GM19438 (cell line): ENCODE results near the gene LYRM7.
A peak's percentile ranks its signal among the peaks of the same experiment; 100 is the strongest.
"Not testable (repeated sequence)": the region's sequence is repeated elsewhere in the genome, so short reads cannot be mapped to it uniquely, and the experiment has no call there.

Experiments
- ATAC-seq: cut with Tn5 transposase; IDR thresholded peaks from one replicate; pipeline ENCODE4 v1.9.1; 2021; ENCODE audit warnings: low read depth; ENCODE audit not compliant: unreplicated experiment

The LYRM7 gene

DNA sequence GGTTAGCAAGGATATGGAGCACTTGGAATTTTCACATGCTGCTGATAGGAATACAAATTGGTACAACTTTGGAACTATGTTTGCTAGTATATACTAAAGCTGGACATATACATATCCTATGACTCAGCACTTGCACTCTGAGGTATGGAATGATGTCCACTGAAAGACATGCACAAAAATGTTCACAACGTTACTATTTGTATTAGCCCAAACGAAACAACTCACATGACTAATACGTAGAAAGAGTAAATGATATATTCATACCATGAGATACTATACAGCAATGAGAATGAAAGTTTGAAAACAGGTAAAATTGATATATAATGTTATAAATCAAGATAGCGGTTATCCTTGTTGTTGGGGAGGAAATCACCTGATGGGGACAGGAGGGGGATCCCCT lies 47.6 kb downstream of the LYRM7 start:
- ATAC-seq: no peak

DNA sequence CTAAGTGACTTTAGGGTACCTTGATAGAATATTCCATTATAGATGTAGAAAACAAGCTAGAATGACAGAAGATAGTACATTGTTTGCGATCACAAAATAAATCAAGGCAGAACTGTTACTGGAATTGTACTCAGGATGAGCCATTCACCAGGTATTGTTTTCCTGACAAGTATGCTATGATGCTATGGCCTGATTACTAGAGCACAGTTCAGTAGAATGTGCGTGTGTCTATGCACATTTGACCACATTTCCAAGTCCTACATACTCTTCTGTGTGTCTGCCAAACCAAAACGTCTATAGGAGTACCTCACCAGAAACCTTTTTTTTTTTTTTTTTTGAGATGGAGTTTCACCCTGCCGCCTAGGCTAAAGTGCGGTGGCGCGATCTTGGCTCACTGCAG lies 49.8 kb downstream of the LYRM7 start:
- no peak for ATAC-seq

GRCh38 chr5:131221008-131221703 lies 50.4 kb downstream of the LYRM7 start:
- no peak for ATAC-seq

GRCh38 chr5:131221888-131222287 lies 51.1 kb downstream of the LYRM7 start:
- no peak for ATAC-seq

DNA sequence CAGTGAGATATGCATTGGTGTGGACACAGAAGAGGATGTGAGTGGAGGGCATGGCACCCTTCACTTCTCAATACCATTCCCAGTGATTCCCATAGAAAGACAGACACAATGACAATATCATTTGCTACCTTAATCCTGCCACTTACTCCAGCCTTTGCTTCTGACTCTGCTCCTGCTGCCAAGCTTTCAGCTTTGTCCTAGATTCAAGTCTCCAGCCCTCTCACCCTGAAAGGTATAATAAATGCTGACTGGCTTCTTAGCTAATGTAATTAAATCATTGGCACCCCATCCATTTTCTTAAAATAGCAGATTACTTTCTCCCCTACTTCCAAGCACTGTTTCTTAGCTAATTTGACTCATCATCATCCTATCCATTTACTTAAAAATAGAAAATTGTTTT lies 52.0 kb downstream of the LYRM7 start:
- ATAC-seq: no peak

GRCh38 chr5:131223751-131224386 lies 53.1 kb downstream of the LYRM7 start:
- ATAC-seq: no peak

GRCh38 chr5:131224387-131225201 lies 53.9 kb downstream of the LYRM7 start:
- peak; percentile 89 for ATAC-seq

DNA sequence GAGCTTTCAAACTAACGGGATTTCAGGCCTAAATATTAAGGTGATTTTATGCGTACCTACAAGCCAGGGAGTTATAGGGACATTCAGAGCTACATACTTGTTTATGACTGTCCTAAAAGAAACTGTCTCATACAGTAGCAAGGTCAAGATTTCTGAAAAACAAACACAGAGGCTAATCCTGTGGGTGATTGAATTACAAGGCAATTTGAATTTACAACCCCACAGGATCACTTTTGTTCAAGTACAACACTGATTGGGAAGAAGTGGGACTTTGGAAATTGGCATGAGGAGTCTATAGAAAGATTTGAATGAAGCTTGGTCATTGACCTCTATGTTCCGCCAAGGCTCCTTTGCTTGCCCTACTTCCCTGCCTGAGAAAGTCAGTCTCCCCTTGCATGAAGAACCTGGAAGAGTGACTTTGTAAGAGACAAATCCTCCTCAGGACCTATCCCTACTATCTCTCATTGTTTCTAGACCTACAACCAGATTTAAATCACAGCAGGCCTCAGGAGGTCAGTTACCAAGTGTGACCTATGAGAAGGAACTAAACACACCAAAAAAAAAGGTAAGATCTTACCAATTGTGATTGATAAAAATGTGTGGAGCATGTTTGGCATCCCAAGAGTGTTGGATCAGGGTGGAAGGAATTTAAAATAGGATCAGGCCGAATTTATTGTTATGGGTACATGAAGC lies 54.7 kb downstream of the LYRM7 start:
- ATAC-seq: no peak

DNA sequence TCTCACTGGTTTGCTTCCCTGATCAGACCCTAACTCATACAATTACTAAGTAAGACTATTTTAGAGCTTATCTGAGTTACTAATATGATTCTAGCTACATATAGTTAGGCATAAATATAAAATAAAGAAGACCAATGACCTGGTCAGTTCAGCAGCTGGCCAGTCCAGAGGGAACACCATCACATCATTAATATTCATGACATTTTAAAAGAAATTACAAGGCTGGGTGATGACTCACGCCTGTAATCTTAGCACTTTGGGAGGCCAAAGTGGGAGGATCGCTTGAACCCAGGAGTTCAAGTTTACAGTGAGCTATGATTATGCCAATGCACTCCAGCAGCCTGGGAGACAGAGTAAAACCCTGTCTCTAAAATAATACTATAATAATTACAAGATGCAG lies 56.2 kb downstream of the LYRM7 start:
- ATAC-seq: no peak

- ATAC-seq: no peak
These were observed 57.9 kb downstream of the LYRM7 start for GRCh38 chr5:131228646-131229045.

DNA sequence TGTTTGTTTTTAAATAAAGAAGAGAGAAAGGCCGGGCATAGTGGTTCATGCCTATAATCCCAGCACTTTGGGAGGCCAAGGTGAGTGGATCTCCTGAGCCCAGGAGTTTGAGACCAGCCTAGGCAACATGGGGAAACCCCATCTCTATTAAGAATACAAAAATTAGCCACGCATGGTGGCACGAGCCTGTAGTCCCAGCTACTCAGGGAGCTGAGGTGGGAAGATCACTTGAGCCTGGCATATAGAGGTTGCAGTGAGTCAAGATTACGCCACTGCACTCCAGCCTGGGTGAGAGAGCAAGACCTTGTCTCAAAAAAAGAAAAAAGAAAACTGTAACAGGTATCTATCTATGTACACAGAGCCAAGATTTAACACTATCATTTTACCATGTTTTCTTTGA lies 58.9 kb downstream of the LYRM7 start:
- no peak for ATAC-seq

DNA sequence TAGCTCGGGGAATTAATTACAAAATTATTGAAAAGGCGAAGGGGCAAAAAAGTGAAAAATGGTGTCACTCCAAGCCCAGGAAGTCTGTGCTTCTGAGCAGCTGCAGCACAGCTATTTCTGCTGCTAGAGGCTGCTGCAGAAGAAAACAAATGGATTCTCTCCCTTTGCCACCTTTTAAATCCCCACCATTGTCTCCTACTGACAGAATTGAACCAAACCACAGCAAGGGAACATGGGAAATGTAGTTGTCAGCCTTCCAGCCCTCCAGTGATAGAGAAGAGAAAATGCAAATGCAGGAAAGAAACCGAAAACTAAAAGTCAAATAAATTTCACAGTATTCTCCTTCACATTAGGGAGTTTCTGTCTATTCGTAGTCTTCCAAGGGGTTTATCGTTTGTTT lies 59.7 kb downstream of the LYRM7 start:
- no peak for ATAC-seq

DNA sequence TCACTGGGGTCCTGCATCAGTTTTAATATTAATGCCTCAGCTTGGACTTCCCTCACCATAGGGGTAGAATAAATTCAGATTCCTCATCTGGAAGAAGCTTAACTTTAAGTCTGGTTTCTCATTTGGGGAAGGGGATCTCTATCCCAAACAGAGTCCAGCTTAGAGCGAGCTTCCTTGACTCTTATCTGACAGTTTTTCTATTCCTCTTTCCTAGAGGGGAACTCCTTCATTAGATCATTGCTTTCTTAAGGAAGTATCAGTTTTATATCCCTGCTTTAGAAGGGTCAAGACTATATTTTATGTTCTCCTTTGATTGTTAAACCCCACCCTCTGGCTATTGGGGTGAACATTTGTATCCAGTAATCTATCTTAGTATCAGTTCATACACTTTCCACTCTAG lies 68.9 kb downstream of the LYRM7 start:
- ATAC-seq: no peak

DNA sequence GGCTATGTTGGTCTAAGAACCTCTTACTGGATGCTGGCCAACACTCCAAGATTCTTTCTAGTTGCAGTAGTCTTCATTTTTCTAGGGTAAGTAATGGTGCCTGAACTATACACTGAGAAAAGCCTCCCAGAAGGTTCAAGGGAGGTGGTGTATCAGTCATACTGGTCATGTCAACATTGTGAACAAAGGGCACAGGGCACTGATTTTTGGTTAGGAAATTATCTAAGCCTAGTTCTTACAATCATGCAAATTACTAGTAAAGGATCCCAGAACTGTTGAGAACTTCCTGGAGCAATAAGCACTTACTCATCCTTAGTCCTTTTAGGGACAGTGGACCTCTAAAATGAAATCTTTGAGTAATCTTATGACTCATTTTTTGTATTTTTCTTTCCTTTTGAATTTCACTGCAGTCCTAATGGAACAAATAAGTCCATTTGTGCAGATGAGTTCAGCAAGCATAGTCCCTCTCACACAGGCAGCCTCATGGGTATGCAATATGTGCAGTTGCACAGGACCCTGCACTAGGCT lies 72.0 kb downstream of the LYRM7 start:
- no peak for ATAC-seq

DNA sequence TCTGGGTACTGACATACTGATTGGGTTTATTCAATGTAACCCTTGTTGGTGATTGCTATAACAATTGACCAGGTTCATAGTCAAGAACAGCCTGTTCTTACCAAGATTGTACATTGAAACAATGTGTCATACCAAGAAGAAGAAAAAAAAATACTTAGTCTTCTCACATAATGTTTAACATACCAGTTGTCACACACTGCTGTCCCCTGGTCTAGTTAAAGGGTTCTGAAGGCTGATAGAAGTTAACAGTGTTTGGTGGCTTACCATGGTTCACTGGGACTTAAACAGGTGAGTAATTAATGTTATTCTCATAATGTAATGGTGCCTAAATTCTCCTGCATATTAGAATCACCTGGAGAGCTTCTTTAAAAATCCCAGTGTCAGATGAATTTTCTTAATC lies 74.6 kb downstream of the LYRM7 start:
- ATAC-seq: no peak

DNA sequence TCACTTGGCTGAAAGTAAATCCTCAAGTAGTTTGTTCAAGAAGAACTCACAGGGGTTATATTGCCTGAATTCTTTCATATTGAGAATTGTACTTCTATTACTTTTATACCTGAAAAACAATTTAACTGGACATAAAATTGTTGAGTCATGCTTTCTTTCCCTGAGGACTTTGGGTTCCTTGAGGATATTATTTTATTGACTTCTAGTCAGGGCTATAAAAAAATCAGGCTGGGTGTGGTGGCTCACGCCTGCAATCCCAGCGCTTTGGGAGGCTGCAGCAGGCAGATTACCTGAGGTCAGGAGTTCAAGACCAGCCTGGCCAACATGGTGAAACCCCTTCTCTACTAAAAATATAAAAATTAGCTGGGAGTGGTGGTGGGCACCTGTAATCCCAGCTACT lies 75.2 kb downstream of the LYRM7 start:
- ATAC-seq: no peak

DNA sequence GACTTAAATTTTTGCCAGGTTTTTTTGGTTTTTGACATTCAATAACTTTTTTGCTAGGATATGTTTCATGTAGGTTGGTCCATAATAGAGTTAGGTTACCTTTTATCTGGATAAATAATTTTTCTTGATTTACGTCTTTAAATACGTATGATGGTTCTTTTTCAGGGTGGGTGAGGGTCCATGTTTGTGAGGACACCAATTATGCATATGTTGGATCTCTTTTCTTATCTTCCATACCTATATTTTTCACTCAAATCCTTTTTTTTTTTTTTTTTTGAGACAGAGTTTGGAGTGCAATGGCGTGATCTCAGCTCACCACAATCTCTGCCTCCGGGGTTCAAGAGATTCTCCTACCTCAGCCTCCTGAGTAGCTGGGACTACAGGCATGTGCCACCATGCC lies 75.8 kb downstream of the LYRM7 start:
- no peak for ATAC-seq

DNA sequence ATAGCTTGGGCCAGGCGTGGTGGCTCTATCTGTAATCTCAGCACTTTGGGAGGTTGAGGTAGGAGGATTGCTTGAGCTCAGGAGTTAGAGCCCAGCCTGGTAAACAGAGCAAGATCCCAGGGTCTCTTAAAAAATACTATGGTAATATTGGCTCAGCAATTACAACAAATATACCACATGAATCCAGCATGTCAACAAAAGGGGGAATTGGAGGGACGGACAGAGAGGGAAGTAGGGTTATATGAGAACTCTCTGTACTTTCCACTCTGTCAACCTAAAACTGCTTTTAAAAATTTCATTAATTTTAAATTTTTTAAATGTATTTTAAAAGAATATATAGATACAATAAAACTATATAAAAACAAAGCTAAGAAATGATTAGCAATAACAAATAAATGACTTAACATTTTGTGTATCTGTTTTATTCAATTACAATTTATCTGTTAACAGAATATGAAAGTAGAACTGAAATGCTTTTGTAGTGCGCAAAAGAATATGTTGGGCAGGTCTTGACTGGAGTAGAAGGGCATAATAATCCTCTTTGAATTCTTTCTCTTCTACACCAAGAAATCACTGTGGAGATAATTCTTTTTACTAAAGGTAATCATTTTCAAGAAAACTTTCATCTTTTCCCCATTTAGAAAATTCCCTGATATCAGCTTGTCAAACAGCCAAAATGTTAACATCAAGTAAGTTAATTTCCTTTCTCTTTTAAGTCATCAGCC lies 80.2 kb downstream of the LYRM7 start:
- ATAC-seq: no peak

- peak; percentile 84 for ATAC-seq
These were observed 82.1 kb downstream of the LYRM7 start for GRCh38 chr5:131252824-131253171.

DNA sequence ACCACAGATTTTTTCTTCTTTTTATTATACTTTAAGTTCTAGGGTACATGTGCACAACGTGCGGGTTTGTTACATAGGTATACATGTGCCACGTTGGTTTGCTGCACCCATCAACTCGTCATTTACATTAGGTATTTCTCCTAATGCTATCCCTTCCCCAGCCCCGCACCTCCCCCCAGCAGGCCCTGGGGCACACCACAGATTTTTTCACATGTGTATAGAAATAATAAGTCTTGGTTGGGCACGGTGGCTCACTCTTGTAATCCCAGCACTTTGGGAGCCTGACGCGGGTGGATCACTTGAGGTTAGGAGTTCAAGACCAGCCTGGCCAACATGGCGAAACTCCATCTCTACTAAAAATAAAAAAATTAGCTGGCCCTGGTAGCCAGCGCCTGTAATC lies 83.3 kb downstream of the LYRM7 start:
- not testable (repeated sequence) for ATAC-seq
